Uterus (tissue), 2 donors: ENCODE measurements around the gene ZNF777.

ENCODE experiments used
- CTCF ChIP-seq, 4 experiments: fragments of 200-600 bp in 2 of 4; fragments of 450-650 bp in 2 of 4; sonication (generic) in 2 of 4; IDR thresholded peaks; one replicate each; pipeline ENCODE4 v1.5.1; 2016 to 2019; ENCODE audit warnings: antibody characterized with exemption in 4 of 4, mild to moderate bottlenecking in 2 of 4, moderate library complexity in 1 of 4
- POLR2A ChIP-seq, 2 donors: fragments of 450-650 bp; IDR thresholded peaks; one replicate each; pipeline ENCODE4 v1.6.1; 2016; ENCODE audit warnings: antibody characterized with exemption in 2 of 2, mild to moderate bottlenecking in 1 of 2, moderate library complexity in 1 of 2

GRCh38 chr7:149500910-149501309, 40.0 kb upstream of the ZNF777 start:
- no peak for TF ChIP-seq CTCF (IDR thresholded peaks at IDR 0.05)
- no peak for TF ChIP-seq POLR2A (IDR thresholded peaks at IDR 0.05)
